Transverse colon (tissue), 4 donors: ENCODE results near the gene DIRAS1. TPM values are rescaled to one million over a fixed set of nuclear protein-coding genes. Genes with fewer than 3 reads are reported as not detected.

Source experiments
- DNase-seq: peaks from one replicate; pipeline ENCODE4 v3.0.0-alpha.2; 2019
- H3K27ac ChIP-seq, 4 donors: fragments of 200-600 bp; sonication (generic); 2 replicates each; pipeline ENCODE4 v1.5.1; 2016 to 2018; ENCODE audit warnings: inconsistent platforms in 4 of 4
- H3K27me3 ChIP-seq: fragments of 200-600 bp; sonication (generic); 2 replicates; pipeline ENCODE4 v1.5.1; 2017; ENCODE audit warnings: inconsistent platforms
- H3K36me3 ChIP-seq, 4 donors: fragments of 200-600 bp; sonication (generic); 2 replicates each; pipeline ENCODE4 v1.5.1; 2017 to 2019; ENCODE audit warnings: inconsistent platforms in 4 of 4
- H3K4me1 ChIP-seq, 4 donors: fragments of 200-600 bp; sonication (generic); 2 replicates each; pipeline ENCODE4 v1.5.1; 2017 to 2020; ENCODE audit warnings: inconsistent platforms in 4 of 4
- H3K4me3 ChIP-seq, 4 donors: fragments of 200-600 bp; sonication (generic); 1 replicate in 1 of 4; 2 replicates in 3 of 4; pipeline versions ENCODE4 v1.5.1 to v1.6.1; 2017 to 2019; ENCODE audit warnings: inconsistent platforms in 4 of 4
- H3K9me3 ChIP-seq, 2 donors: fragments of 200-600 bp; sonication (generic); 2 replicates each; pipeline ENCODE4 v1.5.1; 2017 to 2019; ENCODE audit warnings: inconsistent platforms in 2 of 2
- CTCF ChIP-seq, 5 experiments: fragments of 200-600 bp in 3 of 5; fragments of 450-650 bp in 2 of 5; sonication (generic) in 3 of 5; IDR thresholded peaks; 1 replicate in 2 of 5; 2 replicates in 3 of 5; pipeline ENCODE4 v1.5.1; 2016 to 2017; ENCODE audit warnings: antibody characterized with exemption in 5 of 5, inconsistent platforms in 3 of 5, mild to moderate bottlenecking in 2 of 5, moderate library complexity in 1 of 5
- EP300 ChIP-seq: sonication (generic); formaldehyde crosslinking; IDR thresholded peaks from one replicate; pipeline ENCODE4 v1.6.1; 2017; ENCODE audit warnings: antibody characterized with exemption, low read depth
- POLR2A ChIP-seq: fragments of 450-650 bp; IDR thresholded peaks from one replicate; pipeline ENCODE4 v1.6.1; 2016; ENCODE audit warnings: antibody characterized with exemption, mild to moderate bottlenecking, moderate library complexity
- POLR2AphosphoS5 ChIP-seq, 3 donors: sonication (generic); formaldehyde crosslinking; IDR thresholded peaks; one replicate each; pipeline ENCODE4 v1.6.1; 2016; ENCODE audit warnings: antibody characterized with exemption in 3 of 3
- WGBS, 2 donors: methylation state at CpG; one replicate each; pipeline ENCODE4 v1.1.5; 2018; ENCODE audit warnings: low coverage in 1 of 2; 5-methylcytosine and 5-hydroxymethylcytosine counted together
- in situ Hi-C, 4 donors: fragments of 200-750 bp; cut with MboI; loops; one replicate each; pipeline versions ENCODE4 v1.15.0 to v1.15.1; 2017; ENCODE audit warnings: low sequenced_read_pairs in 3 of 4, low pct_ligation_motif_present in 1 of 4, low pct_unique_long_range_greater_than_20kb in 1 of 4
- intact Hi-C: fragments of 100-400 bp; cut with DNase I; formaldehyde crosslinking; loops from one replicate; pipeline ENCODE4 v1.15.1; 2023; ENCODE audit warnings: low total_unique reads
- total RNA-seq, 4 donors: library from RNA; depleted of rRNA; stranded (reverse); fragments of >200 nt; gene quantifications; one replicate each; pipeline ENCODE4 v1.1.0, GENCODE V29; 2016

The DIRAS1 gene
- total RNA-seq, 4 donors from 2014 or later = 0.41 to 1.4 (median 0.64) TPM; not detected in 1

- Histone ChIP-seq H3K4me3 (no peak overlapping the region), H3K27me3 (peaks cover 60% of the 10 kb centered on the region), H3K9me3 (no peaks in the 10 kb centered on the region), H3K27ac (no peak overlapping the region), H3K36me3 (no peaks in the 10 kb centered on the region), H3K4me1 (peaks cover 0 to 16% (median 7%) of the 10 kb centered on the region in 4 donors)
- in situ Hi-C loops (no loop called here), intact Hi-C loops (no loop called here)
- WGBS, 2 donors = 76% methylated on average over 14 of the region's 15 CpGs; no CpG with 5 or more reads in 1 of the 2 donors
- TF ChIP-seq POLR2A (no peak), POLR2AphosphoS5 (IDR thresholded peaks at IDR 0.05) (no peak), CTCF (IDR thresholded peaks at IDR 0.05) (no peak), EP300 (no peak)
- no peak for DNase-seq
Observed at GRCh38 chr19:2726160-2726855, 5.1 kb upstream of the DIRAS1 start.

- peaks cover 9 to 28% (median 19%) of the 10 kb centered on the region in 4 donors for H3K4me1 ChIP-seq
- H3K27ac ChIP-seq = no peak overlapping the region
- no peak overlapping the region for H3K4me3 ChIP-seq
- WGBS, 2 donors = 70% methylated on average over 7 of the region's 7 CpGs; no CpG with 5 or more reads in 1 of the 2 donors
- no peaks in the 10 kb centered on the region for H3K9me3 ChIP-seq
- TF ChIP-seq POLR2AphosphoS5 (IDR thresholded peaks at IDR 0.05) (no peak), CTCF (IDR thresholded peaks at IDR 0.05) (no peak), POLR2A (no peak), EP300 (no peak)
- H3K27me3 ChIP-seq = peaks cover 79% of the 10 kb centered on the region
- in situ Hi-C loops (no loop called here), intact Hi-C loops (no loop called here)
- no peaks in the 10 kb centered on the region for H3K36me3 ChIP-seq
- no peak for DNase-seq
Observed at GRCh38 chr19:2724148-2724557, 3.0 kb upstream of the DIRAS1 start.

- Histone ChIP-seq H3K4me1 (peaks cover 9 to 28% (median 19%) of the 10 kb centered on the region in 4 donors), H3K27ac (peak overlapping the region in 1 of 4 donors; percentile 10), H3K36me3 (no peaks in the 10 kb centered on the region), H3K4me3 (no peak overlapping the region), H3K27me3 (peaks cover 83% of the 10 kb centered on the region), H3K9me3 (no peaks in the 10 kb centered on the region)
- WGBS, 2 donors = 76% methylated on average over 10 of the region's 14 CpGs; no CpG with 5 or more reads in 1 of the 2 donors
- in situ Hi-C loops (no loop called here), intact Hi-C loops (no loop called here)
- TF ChIP-seq CTCF (IDR thresholded peaks at IDR 0.05) (no peak), EP300 (no peak), POLR2A (no peak), POLR2AphosphoS5 (IDR thresholded peaks at IDR 0.05) (no peak)
- no peak for DNase-seq
Observed at GRCh38 chr19:2723747-2724146, 2.6 kb upstream of the DIRAS1 start.

GRCh38 chr19:2723345-2723715 lies 2.2 kb upstream of the DIRAS1 start:
- TF ChIP-seq POLR2AphosphoS5 (IDR thresholded peaks at IDR 0.05) = no peak

More at GRCh38 chr19:2723345-2723715, 2.2 kb upstream of the DIRAS1 start:
- intact Hi-C loops = no loop called here
- WGBS, 2 donors = 64% methylated on average over 13 of the region's 13 CpGs; no CpG with 5 or more reads in 1 of the 2 donors
- Histone ChIP-seq H3K4me1 (peaks cover 9 to 28% (median 19%) of the 10 kb centered on the region in 4 donors), H3K9me3 (no peaks in the 10 kb centered on the region), H3K36me3 (no peaks in the 10 kb centered on the region), H3K27me3 (peaks cover 88% of the 10 kb centered on the region), H3K4me3 (no peak overlapping the region), H3K27ac (peak overlapping the region in 2 of 4 donors; percentile 10 to 14)
- in situ Hi-C loops = no loop called here
- DNase-seq = no peak
